HG03558 (cell line): ENCODE data around the gene PRPF8.

ENCODE experiments used
- ATAC-seq: cut with Tn5 transposase; IDR thresholded peaks from one replicate; pipeline ENCODE4 v1.9.1; 2021; ENCODE audit warnings: moderate number of reproducible peaks; ENCODE audit not compliant: unreplicated experiment; ENCODE audit errors: extremely low read depth

The PRPF8 gene

DNA sequence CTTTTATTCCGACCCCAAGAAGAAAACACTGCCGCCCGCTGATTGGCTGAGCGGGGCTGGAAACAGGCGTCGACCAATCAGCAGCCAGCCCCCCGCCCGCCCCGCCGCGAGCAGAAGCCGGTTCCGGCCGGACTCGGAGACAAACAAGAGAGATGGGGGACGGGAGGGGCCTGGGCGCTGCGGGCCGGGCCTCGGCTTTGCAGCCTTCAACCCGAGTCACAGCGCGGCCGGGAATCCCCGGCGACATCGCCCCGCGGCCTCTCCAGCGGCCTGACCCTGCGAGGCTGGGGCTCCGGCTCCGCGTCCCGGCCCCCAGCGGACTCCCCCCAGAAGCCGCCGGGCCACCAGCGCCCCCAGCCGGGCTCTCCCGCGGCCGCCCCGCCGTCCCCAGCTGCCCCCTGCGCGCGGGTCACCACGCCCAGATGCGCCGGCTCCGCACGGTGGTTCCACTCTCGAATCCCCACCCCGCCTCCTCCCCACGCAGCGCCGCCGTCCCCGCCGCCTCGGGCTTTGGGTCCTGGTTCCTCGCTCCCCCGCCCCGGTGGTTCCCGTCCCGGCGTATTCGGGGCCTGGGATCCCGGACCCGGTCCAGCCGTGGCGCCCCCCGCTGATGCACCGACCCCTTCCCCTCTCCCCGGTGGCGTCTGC, 55.7 kb downstream of the PRPF8 start:
- ATAC-seq, result no peak

DNA sequence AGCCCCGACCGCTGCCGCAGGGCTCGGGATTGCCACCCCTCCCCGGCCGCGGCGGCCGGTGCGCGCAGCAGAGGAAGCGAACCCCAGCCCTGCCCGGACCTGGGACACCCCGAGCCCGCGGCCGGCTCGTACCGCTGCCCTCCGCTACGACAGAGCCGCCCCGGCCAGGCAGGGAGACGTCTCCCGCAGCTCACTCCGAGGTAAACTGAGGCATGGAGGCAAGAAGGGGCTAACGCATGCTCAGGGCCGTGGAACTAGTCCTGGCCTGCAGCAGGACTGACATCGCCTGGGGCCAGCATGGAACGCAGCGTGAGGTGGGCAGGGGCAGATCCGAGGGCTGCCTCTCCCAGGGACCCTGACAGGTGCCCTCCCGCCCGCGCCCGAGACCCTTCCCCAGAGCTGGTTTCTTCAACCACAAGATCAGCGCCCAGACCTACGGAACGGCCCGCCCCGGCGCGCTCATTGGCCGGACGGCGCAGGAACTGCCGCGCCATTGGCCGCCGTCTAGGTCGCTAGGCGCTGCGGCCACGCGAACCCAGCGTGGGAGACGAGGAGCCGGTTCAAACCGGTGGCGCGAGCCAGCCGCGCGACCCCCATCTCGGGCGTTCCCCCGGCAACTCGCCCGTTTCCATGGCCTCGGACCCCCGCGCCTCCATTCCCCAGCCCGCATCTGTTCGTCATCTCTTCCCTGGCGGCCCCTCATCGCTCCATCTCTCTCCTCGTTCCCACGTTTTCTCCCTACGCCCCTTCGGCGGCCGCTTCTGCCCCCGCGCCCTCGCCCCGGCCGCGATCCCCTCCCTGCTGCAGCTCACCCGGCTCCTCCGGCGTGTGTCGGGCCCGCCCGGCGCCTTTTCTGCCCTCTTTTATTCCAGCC, 56.4 kb downstream of the PRPF8 start, which contains the start of gene SLC43A2:
Gene SLC43A2 (minus strand): TSS at position 853 of the 874 bp plus-strand sequence. CDS start 960 bp downstream, outside the sequence.
- no peak for ATAC-seq

DNA sequence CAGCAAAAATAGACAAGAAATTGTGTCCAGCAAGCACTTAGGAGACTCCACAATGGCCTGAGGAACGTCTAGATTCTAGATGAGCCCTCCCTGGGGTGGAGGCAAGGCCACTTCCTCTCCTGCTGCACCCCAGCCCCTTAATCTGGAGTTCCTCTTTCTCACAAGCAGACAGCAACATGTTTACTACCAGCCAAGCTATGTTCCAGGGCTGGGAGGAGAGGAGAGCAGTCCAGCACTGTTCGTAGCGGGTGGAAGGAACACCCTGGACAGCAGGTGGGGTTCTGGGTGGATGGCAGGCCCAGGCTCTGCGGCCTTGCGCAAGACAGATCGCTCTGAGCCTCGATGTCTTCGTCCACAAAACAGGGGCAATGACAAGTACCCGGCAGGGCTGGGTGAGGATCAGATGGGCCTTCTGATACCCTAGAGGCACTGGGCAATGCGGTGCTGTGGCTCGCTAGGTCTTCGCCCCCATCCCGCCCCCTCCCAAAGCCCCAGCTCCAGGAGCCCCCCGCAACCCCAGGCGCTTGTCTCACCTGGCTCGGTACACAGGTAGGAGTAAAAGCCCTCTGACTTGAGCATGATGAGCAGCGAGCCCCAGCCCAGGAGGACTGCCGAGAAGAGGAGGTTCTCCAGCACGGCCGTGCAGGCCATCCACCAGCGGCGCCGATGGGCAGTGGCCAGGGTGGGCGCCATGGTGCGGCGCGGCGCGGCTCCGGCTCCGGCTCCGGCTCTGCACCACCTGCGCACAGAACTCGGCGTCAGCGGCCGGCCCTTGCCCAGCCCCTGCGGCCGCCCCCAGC, 57.3 kb downstream of the PRPF8 start:
- no peak for ATAC-seq

DNA sequence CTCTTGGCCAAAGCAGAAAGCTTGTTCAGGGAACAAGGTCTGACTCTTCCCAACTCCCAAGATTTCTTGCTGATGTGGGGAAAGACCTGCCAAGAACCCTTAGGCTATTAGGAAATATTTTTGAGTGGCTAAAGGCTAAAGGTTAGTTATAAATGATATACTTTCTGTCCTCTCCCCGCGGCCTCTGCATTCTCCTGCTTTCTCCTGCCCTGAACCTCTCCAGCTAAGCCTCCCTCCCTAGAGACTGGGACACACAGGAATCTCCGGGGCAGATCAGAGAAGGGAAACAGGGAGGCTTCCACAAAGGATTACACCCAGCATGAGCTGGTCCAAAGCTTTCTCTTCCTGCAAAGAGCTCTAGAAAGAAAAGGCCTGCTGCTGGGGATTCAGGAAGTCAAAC, 58.3 kb downstream of the PRPF8 start:
- no peak for ATAC-seq

DNA sequence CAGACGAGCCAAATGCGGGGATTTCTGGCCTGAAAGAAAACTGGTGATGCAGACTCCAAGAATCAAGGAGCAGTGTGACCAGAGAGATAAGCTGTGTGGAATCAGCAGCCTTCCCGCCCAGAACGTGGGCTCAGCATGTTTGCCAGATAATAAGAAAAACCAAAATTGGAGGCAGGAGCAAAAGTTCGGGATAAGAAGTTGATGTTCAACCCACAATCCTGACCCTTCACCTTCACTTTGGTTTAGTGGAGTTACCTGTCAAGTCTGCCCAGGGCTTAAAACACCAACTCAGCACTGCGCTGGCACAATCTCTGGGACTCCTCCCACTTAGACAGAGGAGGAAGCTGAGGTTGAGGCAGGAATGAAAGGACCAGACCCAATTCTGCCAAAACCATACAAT, 59.1 kb downstream of the PRPF8 start:
- ATAC-seq, result no peak

DNA sequence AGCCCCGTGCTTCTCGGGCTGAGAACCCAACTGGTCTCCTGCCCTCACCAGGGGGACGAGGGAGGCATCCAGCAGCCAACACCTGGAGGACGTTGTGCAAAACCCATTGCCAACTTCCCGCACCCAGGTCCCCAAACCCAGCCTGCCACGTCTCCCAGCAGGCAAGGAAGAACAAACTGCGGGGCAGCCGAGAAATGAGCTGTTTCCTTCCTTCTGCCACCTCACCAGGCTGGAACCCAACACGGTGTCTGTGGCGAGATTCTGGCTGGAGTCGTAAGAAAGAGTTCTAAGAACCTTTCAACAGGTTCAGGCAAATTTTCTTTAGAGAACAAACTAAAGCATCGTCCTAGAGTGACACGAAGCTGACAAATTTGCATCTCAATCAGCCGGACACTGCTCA, 59.6 kb downstream of the PRPF8 start:
- no peak for ATAC-seq

DNA sequence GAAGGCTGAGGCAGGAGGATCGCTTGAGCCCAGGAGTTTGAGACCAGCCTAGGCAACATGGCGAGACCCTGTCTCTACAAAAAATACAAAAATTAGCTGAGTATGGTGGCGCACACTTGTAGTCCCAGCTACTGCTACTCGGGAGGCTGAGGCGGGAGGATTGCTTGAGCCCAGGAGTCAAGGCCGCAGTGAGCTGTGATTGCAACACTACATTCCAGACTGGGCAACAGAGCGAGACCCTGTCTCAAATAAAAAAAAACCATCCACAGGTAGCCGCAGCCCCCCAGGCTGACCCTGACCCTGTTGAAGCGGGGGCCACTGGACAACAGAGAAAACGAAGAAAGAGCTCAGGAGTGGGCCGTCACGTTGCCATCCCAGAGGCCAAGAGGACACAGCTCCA, 60.0 kb downstream of the PRPF8 start:
- no peak for ATAC-seq

DNA sequence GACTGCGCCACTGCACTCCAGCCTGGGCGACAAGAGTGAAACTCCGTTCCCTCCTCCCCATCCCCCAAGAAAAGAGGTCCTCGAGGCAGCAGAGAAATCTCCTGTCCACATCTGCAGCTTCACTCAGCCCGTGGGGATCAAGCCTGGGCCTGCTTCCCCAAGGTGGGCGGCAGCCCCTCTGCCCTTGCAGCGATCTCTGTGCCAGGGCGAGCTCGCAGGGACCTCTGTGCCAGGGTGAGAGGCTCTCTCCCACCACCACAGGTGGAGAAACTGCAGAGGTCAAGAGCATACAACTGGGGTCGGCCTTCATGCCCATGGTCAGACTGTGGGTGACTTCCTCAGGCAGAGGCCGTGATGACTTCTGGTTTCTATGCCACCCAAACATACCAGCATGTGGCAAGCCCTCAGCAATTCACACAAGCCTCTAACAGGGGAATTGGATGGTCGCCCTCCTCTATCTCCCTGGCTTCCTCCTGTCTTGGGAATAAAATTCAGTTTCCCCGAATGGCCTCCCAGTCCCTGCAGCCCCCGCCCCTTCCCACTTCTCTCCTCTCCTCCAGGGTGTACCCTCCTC, 61.5 kb downstream of the PRPF8 start:
- no peak for ATAC-seq

DNA sequence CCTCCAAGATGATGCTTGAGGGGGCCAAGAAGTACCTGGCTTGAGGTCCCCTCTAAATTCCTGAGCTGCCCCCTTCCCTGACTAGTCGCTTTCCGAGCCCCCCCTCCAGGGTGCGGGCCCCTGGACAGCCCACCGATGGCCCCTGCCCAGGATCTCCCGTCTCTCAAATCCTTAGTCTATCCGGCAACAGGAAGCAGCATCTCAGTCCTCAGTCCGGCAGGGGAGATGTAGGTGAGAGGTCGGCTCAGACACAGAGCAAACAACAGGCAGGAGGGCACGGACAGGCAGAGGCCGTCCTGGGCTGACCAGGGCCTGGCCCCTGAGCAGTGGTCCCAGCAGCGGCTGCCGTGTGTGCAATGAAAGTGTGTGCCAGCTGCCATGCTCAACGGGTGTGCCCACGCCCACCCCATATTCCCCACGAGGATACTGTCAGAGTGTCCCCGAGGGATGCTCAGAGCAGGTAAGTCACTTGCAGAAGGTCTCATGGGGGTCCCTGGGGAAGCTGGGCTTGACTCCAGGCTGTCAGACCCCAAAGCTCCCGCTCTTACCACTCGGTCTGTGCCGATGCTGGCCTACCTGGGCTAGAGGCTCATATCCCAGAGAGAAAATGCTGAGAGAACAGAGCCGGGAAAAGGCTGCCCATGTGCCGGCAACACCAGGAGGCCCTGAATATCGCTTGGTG, 63.3 kb downstream of the PRPF8 start:
- ATAC-seq, result no peak

DNA sequence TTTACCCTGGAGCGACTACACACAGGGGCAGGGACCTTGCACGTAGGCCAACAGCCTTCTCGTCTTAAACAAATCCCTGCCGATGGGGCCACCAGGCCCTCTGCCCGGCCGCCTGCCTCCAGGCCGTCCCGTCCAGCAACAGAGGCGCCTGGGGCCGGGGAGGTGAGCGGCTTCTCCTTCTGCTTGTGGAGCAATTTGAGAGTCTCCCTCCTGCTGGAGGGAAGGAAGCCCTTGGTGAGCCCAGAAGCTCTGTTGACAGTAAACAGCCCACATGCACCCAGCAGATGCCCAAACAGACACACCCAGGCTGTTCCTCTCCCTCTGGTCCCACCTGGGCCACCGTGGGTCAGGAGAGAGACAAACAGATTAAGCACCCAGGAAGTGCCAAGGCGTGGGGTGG, 64.2 kb downstream of the PRPF8 start:
- no peak for ATAC-seq

DNA sequence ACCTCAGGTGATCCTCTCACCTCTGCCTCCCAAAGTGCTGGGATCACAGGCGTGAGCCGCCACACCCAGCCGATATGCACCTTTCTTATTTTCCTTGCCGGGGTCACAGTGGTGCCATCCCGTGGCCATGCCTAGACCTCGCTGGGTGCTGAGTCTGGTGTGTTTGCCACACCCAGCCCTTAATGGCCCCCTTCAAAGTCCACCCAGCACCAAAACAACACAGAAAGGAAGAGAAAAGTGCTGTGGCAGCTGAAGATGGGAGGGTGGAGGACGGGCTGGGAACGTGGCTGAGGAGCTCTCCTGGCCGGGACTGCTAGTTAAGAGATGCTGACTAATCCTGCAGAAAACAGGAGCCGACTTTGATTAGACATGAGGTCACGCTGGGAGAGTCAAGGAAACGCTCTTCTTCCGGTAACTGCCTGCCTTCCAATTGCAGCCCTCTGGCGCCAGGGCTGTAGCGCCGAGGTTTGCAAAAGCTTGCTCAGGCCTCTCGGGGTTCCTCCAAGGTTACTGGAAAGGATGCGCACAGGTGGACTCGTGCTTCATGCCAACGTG, 67.0 kb downstream of the PRPF8 start:
- no peak for ATAC-seq

DNA sequence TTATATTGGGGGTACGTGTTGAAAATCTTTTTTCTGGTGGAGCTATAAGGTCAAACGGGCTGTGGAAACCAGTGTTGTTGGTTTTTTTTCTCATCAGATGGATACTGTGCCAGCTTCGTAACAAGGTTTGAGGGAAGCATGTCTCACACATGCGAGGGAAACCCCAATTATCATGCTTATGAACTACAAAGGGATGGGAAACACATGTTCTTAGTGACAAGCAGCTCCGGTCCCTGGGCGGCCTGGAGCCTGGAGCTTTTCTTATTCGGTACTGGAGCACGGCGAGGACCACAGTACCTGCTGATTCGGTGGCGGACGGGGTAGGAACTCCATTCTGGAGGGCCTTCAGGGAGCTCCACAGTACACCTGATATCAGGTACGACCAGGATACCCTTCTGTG, 68.6 kb downstream of the PRPF8 start:
- no peak for ATAC-seq

DNA sequence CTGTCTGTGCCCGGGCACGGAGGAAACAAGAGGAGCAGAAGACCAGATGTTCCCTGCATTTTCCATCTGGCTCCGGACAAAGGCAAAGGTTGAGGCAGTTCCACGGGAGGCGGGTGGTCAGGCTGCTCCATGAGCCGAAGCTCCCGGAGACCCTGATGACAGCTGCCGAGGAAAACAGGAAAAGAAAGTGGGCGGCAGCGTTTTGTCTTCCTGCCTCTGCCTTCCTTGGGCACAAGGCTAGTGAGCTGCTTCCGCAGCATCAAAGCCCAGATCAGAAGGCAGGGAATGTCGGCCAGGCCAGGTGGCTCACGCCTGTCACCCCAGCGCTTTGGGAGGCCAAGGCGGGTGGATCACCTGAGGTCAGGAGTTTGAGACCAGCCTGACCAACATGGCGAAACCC, 72.3 kb downstream of the PRPF8 start:
- no peak for ATAC-seq

DNA sequence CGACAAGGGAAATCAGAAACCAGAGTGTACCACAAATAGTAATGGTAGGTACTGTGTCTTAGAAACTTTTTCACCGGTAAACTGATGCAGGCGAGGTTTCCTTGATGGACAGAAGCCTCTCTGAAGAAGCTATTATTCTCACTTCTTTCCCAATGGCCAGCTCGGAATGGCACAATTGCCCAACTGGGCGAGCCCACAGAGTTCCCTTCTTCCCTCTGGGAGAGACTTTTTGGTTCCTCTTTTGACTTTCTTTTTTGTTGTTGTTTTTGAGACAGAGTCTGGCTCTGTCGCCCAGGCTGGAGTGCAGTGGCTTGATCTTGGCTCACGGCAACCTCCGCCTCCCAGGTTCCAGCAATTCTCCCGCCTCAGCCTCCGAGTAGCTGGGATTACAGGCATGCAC, 73.0 kb downstream of the PRPF8 start:
- no peak for ATAC-seq

DNA sequence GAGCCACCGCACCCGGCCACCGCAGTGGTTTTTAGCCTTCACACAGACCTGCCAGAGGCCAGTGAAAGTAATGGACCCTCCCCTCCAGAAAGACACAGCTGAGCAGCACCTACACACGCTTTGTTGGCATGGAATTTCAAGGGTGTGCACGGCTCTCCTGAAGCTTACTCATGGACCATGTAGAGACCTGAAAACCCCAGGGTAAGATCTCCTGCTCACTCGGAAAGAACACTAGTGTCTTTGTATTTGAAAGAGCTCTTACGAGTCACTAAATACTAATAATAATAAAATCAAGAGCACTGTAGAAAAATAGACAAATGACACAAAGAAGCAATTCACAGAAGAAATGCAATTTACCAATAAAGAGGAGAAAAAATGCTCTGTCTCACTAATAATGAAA, 76.0 kb downstream of the PRPF8 start:
- no peak for ATAC-seq

DNA sequence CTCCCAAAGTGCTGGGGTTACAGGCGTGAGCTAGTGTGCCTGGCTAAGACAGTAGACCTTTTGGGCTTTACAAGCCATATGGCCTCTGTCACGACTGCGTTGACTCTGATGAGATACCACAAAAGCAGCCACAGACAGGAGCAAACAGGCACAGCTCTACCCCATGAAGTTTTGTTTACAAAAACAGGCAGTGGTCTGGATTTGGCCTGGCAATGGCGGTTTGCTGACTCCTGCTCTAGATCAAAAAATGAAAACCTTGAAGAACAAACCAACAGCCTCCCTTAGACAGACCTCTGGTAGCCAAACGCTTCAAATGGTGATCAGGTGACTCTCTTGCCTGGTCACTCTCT, 76.7 kb downstream of the PRPF8 start:
- no peak for ATAC-seq

DNA sequence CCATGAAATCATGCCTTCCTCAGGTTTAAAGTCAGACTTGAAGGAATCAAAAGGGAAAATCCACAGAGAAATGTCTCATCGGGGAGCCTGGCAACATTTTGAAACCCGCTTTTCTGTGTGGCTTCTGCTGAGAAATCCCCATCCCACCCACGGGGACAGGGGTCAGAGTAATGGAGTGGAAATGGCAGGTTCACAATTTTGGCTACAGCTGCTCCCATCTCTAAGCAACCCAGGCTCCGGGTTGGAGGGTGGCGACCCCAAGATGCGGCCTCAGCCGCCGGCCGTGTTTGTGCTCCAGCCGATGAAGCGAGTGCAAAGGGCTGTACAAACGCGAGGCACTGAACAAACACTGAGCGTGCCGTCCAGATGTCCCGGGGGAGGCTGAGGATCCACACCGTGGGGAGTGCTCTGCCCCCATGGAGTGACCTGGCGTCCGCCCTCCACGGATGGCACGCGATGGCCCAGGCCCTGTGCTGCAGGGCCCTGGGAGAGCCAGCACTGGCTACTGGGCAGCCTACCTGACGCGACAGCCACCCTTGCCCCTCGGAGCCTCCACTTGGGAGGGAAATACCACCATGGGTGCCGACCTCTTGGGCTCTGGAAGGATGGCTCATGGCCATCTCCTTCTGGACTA, 78.2 kb downstream of the PRPF8 start:
- ATAC-seq, result no peak

DNA sequence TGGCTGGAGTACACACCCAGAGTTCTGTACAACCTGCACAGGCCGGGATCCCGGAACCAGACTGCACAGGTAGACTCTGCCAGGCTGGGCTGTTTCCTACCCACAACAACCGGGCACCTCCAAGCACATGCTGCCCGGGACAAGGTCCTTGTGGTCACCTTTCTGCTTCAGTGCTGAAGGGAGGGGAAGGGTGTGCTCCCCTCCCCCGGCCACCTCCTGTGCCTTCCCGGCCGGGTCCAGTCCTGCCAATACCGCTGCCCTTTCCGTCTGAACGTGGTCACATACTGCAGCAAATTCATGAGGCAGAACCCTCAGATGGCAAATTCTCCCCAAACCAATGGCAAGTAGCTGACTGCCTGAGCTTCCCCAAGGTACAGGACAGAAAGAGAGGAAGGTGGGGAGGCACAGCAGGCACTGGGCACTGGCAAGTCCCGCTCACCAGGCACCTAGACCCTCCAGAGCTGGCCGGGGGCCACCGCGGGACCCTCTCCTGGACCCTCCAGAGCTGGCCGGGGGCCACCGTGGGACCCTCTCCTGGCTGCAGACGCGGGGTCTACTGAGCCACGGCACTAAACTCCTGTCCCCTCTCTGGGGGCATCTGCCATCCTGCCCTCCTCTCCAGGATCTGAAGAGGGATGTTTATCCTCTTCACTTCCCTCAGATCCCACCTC, 78.9 kb downstream of the PRPF8 start:
- ATAC-seq, result no peak
